HFF-Myc (cell line): ENCODE measurements around the gene KRI1.
"Not testable (repeated sequence)": the region's sequence is repeated elsewhere in the genome, so short reads cannot be mapped to it uniquely, and the experiment has no call there.

Source experiments
- DNase-seq: peaks from one replicate; pipeline ENCODE4 v3.0.0-alpha.2; 2011; ENCODE audit warnings: low read depth; ENCODE audit errors: extremely low read depth
- H3K4me3 ChIP-seq: replicated peaks from 2 replicates; pipeline ENCODE4 v1.5.1; 2011; ENCODE audit warnings: low read depth, mild to moderate bottlenecking, control low read depth, low read length
- CTCF ChIP-seq: IDR thresholded peaks from 2 replicates; pipeline ENCODE4 v1.5.1; 2012; ENCODE audit warnings: mild to moderate bottlenecking, low read depth, low read length, control low read depth; ENCODE audit errors: missing control alignments

Gene KRI1

GRCh38 chr19:10543420-10544241 lies 22.2 kb downstream of the KRI1 start, which contains the start of gene ATG4D:
Gene ATG4D, plus strand, starts transcription at chr19:10543904. Its CDS starts 187 bp downstream, at chr19:10544091.
- TF ChIP-seq CTCF: no peak
- DNase-seq: no peak
- peak within 1 kb of the TSS; percentile 81 for H3K4me3 ChIP-seq

GRCh38 chr19:10543059-10543419 lies 22.8 kb downstream of the KRI1 start:
- DNase-seq: no peak
- no peak for TF ChIP-seq CTCF
- H3K4me3 ChIP-seq: peak overlapping the region; percentile 81; the same call in 1 of the 2 replicates

DNA sequence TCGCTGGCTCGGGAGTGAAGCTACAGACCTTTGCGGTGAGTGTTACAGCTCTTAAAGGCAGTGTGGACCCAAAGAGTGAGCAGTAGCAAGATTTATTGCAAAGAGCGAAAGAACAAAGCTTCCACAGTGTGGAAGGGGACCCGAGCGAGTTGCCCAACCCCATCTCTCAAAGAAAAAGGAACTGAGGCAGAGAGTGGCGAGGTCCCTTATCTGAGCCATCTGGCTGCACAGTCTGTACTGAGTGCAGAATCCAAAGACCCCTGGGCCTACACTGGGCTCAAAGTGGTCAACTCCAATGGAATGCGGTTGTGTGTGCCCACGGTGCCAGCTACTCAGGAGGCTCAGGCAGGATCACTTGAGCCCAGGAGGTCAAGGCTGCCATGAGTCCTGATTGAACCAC lies 26.8 kb downstream of the KRI1 start:
- not testable (repeated sequence) for H3K4me3 ChIP-seq, DNase-seq

- DNase-seq: no peak
- H3K4me3 ChIP-seq: no peak overlapping the region
- no peak for TF ChIP-seq CTCF
These were observed 27.4 kb downstream of the KRI1 start for GRCh38 chr19:10538204-10538983.

DNA sequence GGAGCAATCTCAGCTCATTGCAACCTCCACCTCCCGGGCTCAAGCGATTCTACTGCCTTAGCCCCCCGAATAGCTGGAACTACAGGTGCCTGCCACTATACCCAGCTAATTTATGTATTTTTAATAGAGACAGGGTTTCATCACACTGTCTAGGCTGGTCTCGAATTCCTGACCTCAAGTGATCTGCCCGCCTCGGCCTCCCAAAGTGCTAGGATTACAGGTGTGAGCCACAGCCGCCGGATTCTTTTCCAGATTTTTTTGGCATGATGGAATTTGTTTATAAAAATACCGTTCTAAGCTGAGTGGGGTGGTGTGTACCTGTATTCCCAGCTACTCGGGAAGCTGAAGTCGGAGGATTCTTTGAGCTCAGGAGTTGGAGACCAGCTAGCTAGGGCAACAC lies 28.1 kb downstream of the KRI1 start:
- TF ChIP-seq CTCF: no peak
- no peak for DNase-seq
- H3K4me3 ChIP-seq: no peak overlapping the region

- H3K4me3 ChIP-seq: no peak overlapping the region
- no peak for DNase-seq
- no peak for TF ChIP-seq CTCF
These were observed 30.2 kb downstream of the KRI1 start for GRCh38 chr19:10535613-10536012.

DNA sequence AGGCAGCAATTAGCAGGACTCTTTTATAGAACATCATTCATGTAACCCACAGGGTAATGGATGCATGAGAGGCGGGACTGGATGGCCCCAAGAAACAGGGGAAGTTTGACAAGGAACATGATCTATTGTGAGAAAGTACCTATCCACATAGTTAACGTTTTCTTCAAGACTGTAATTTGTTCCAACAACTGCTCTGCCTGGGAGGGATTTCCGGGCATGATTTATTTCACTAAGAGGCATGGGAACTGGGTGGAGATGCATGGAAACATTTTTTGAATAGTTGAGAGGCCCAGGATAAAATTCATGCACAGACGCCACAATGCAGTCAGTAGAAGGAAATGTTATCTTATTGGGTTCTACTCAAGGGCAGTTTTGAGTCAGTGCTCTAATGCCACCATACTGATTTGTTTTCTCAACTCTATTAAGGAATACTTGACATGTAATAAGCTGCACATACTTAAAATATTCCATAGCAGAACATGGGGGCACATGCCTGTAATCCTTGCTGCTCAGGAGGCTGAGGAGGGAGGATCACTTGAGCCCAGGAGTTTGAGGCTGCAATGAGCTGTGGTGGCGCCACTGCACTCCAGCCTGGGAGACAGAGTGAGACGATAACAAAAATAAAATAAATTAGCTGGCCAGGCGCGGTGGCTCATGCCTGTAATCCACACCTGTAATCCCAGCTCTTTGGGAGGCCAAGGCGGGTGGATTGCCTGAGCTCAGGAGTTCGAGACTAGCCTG lies 32.0 kb downstream of the KRI1 start:
- no peak for DNase-seq
- H3K4me3 ChIP-seq: no peak overlapping the region
- no peak for TF ChIP-seq CTCF
